HG03342 (cell line): ENCODE data around the gene ABCF2.
A peak's percentile ranks its signal among the peaks of the same experiment; 100 is the strongest.

ENCODE experiments used
- ATAC-seq: cut with Tn5 transposase; IDR thresholded peaks from one replicate; pipeline ENCODE4 v1.9.1; 2021; ENCODE audit warnings: mild to moderate bottlenecking, moderate library complexity; ENCODE audit not compliant: unreplicated experiment

Gene ABCF2

DNA sequence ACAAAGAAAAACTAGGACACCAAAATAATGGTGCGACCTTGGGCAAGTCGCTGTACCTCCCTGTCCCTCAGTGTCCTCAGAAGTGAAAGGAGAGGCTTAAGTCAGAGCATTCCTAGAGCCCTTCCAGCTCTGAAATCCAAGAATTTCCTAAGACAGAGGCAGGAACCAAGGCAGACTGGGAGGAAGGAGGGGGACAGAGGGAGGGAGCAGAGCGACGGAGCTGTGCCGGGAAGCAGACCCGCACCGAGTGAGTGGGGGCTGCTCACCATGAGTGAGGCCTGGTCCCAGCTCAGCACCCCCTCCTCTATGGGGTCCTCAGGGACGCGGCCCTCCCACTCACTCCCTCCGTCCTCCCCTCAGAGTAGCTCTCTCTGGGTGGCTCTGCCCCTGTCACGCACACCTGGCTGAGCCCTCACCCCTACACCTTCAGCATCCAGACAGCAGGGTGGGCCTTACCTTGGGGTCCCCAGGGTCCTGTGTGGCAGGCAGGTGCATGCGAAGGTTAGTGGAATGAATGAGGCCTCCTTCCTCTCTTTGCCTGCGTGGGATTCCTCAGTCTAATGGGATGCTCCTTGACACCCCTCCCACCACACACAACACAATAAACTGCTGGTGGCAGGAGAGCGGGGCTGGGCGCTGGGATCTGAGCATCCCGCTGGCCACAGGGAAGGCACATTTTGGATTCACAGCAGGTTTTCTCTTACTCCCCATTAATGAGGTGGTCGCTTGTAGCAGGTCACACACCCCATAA lies 26.1 kb upstream of the ABCF2 start:
- no peak for ATAC-seq

DNA sequence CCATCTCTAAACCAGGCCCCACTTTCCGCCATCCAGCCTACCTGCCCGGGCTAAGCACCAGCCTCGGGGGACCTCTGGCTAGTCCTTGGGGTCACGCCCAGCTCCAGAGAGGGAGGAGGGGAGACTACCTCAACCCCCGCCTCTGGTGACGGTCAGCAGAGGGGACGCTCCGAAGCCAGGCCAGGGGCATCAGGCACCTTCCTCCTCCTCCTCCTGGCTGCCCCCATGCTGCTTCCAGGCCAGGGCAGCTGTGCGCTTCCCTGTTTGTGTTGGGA lies 25.5 kb upstream of the ABCF2 start:
- no peak for ATAC-seq

DNA sequence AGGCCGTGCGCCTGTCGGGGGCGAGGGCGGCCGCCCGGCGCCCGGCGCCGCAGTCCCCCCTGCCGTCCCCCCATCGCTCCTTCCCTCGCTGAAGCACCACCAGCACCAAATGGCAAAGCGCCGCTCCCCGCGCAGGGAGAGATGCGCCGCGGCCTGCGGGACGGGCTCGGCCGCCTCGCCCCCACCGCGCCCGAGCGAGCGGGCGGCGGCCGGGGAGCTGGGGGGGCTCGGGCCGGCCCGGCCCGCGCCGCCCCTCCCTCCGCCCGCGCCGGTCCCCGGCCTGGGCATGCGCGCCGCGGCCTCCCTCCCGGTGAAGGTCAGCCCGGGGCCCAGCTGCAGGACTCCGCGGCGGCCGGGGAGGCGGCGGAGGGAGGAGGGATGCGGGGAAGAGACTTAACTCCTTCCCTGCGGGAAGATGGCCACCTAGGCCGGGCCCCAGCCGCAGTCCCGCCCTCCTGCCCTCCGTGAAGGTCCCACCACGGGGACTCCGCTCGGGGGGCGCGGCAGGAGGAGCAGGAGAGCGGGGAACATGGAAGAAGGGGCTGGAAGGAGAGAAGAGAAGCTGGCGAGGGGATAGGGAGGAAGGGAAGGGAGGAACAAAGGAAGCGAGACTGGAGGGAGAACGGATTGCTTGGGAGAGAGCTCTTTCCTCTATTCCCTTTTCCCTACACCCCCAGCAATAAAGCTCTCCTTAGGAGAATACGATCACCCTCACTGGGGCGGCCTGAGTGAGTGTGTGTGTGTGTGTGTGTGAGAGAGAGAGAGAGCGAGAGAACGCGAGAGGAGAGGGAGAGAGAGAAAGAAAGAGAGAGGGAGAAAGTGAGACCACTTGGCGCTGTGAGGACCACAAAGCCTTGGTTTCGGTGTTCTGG lies 24.9 kb upstream of the ABCF2 start:
- ATAC-seq = no peak

DNA sequence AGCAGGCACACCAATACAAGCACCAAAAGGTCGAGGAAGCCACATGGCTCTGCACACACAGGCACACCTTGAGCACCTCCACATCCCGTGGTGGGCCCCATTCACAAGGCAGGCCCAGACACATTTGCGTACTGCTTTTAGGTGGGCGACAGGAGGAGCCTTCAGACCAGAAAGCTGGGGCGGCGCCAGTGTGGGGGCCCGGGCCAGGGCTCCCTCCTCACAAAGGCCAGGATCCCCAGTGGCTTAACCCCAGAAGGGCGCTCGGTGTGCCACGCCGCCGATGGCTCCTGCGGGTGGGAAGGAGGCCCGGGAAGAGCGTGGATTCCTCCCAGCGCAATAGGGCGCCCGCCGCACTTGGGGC lies 24.3 kb upstream of the ABCF2 start:
- ATAC-seq = no peak

DNA sequence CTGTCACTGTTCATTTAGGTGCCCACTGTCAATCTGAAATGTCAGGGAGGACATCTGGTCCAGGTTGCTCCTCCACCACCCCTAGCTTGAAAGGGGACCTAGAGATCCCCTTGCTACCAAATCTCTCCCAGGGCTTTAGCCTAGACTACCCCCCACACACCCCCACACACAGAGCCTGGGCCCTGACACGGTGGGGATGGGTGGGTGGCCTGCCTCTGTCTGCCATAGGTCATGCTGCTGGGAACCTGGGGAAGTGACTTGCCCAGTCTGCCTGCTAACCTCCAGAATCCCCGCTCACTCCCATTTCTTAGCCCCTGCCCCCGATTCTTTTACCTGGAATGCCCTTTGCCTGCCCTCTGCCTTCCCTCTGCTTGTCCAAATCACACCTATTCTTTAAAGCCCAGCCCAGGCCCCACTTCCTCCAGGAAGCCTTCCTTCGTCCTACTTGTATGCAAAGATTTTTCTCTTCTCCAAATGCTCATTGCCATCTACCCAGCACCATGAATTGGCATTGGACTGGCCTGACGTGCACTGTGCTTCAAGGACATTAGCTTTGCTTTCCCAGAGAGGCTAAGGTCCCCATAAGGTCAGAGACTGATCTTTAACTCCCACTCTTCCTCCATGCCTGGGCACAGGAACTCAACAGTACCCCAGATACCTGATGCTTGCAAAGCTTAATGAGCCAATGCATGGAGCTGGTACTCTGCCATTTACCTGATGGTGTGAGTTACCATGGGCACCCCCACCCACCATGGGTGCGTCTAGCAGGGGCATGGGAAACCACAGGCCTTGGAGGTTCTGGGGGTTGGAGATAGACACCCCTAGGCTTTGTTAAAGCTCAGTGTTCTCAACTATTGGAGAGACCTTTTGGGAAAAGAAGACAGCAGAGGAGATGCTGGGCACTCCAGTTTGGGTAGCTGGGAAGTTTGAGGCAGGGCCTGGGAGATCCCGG lies 23.5 kb upstream of the ABCF2 start:
- ATAC-seq = no peak

DNA sequence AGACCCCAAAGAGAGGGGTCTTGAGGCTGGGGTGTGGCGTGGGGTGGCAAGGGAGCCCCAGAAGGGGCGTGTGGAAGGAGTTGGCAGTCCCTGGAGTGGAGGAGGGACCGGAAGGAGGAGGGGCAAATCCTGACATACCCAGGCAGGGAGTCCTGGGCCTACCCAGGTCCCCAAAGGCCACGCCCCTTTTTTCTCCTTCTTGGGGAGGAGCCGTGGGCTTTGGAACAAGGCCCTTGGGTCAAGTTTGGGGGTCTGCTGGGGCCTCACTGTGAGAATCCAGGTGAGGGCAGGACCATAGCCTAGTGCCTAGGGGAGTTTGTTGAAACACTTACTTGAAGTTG lies 22.7 kb upstream of the ABCF2 start:
- ATAC-seq = no peak

DNA sequence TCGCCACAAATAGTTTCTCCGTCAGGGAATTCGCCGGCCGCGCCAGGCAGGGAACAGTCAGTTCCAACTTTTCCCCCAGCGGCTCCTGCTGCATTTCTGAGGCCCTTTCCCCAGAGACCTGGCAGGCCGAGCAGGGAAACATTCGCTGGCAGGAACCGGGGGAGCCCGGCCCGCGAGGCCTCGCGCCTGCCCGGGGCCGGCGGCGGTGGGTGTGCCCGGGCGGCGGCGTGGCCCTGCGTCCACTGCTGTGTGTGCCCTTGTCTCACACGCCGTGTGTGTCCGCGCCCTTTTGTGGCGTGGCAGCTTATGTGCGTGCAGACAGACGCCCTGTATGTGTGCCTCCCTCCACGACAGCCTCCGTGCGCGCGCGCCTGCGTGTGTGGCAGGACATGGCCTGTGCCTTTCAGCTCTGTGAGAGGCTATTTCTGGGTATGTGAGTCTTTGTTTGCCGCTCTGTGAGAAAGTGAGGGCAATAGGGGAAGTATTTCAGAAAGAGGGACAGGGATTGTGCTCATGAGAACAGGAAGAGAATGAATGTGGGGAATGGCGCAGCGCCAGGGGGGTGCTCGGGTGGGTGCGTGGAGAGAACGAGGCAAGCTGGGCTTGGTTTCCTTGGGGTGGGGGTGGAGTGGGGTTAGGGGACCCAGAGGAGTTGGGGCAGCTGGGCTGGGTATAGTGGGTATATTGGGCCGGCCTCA lies 22.2 kb upstream of the ABCF2 start:
- no peak for ATAC-seq

DNA sequence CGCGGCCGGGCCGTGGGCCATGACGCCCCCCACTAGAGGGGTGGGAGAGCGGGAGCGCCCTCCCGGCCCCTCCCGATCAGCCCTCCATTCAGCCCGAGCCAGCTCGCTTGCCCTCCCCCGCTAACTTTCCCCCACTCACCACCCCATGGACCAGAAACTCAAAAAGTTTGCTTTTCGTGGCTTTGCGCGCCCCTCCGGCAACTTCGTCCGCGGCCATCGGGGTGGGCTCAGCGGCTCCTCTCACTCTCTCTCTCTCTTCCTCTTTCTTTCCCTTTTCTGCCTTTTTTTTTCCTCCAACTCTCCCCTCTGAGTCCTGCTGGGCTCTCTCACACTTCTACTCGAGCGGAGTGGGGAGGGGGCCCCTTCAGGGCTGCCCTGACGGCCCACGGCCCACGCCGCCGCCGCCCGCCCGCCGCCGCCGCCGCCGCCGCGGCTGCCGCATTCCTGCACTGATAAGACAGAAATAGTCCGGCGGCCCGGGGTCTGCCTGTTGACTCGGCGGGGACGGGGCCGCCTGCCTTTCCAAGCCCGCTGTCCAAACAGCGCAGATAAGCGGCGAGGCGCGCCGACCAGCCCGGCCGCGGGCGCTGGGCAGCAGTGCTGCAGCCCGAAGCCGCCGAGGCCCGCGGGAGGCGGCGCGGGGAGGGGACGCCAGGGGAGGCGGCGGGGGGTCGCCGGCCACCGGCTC lies 21.5 kb upstream of the ABCF2 start, which contains the start of gene SMARCD3:
SMARCD3 (minus strand) TSS at position 349 of the 688 bp plus-strand sequence; CDS start at position 217, 132 bp downstream.
- no peak for ATAC-seq

DNA sequence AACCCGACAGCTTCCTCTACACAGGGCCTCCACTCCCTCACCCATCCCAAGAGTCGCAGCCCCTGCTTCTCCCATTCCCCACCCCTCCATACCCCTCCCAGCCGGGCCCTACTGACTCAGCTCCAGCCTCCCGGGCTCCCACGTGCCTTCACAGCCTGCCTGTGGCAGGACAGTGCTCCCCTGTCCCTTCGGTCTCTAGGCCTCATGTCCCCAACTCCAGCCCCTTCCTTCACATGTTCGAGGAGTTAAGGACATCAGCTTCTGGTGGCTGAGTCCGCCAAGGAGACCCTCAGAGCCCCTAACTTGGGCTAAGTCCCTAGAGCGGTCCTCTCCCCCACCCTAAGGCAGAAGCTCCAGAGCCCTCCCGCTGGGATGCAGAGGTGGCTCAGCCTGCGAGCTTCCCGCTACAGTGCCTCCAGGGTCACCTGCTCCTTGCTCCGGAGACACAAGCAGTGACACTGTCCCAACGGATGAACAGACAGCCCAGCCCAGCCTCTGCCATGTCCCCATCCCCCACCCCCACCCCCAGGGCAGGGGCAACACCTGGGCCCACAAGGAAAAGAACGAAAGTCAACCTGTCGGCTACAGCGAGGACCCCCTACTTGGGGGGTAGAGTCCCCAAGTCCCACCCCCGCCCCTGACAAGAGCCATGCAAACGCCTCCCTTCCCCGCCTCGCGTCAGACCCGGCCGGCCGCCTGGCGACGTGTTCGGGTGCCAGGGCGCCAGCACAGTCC lies 20.8 kb upstream of the ABCF2 start:
- no peak for ATAC-seq

DNA sequence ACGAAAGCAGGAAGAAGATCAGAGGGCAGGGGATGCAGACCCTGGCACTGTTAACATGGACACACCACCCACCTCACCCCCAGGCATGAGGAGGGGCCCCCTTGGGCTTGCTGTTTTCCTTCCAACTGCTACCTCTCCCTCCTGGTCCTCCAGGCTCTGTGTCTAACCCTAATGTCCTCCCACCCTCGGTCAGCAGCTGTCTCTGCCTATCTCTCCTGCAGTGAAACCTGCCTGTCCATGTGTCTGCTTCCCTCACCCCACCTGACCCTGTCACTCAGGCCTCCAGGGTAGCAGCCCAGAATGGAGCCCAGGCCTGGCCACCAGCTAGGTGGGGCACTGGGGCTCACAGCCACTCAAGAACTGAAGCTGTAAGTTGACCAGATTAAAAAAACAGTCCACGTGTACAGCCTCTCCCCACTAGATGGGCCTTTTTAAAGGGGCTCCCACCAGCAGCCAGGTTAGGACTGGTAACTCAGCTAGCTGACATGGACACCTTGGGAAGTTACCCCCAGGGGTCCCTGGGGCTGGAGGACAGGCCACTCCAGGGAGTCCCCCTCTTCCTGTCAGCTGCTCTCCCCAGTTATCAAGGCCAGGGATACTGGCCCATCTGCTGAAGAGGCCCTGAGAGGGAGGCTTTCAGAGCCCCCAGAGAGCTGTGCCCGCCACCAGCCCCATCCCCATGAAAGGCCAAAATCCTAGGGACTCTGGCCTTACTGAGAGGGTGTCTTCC lies 20.0 kb upstream of the ABCF2 start:
- no peak for ATAC-seq

DNA sequence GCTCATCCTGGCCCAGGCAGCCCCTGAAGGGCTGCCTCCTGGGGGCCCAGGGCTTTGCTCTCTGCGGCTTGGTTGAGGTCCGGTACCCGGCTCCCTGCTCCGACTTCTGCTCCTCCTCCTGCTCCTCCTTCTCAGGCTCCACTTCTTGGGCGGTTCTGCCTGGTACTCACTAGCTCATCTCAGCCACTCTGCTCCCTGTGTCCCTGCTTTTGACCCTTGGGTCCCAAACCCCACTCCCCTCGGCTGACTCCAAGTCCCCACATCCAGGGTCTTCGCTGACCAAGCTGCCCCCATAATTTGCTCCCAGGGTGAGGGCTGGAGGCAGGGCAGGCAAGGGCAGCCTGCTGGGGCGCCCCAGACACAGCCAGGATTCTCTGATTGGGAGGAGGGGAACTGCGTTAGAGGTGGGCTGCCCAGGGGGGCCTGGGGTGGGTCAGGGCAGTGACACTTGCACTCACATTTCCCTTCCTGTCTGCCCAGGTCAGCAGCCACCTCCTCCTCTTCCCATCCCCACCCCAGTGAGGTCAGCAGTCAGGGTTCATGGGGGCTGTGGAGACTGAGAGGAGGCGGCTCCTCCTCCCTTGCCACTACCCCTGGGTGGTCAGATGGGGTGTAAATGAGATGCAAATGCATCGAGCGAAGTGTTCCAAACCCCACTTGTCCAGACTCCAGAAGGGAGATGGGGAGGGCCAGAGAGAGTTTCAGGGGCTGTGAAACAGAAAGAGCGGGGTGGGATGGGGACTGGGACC lies 19.3 kb upstream of the ABCF2 start:
- no peak for ATAC-seq

DNA sequence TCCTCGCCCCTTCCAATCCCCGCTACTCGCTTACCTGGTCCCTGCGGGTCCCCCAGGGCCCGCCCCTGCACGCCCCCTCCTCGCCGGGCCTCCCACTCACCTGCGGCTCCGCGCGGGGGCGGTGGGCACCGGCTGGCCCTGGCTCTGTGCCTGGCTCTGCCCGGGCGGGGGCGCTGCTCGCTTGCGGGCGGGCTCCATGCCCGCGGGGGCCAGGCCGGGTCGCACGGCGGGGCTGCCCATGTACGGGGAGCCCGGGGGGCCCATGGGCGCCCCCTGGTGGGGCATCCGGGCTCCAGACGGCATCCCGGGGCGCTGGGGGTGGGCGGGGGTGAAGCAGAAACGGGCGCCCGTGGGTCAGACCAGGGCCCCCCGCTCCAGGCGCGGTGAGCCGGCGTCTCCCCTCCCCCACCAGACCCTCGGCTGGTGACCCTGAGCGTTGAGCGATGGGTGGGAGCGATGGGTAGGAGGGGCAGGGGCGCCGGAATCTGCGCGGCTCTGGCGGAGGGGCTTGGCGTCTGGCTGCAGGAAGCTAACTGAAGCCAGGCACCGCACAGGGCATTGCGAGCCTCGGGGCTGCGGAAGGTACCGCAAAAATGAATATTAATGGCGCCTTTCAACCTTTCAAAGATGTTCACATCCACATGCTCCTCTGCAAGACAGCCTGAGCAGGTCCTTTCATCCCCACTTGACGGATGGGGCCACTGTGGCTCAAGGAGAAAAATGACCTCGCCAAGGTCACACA lies 18.5 kb upstream of the ABCF2 start:
- peak; percentile 46 for ATAC-seq

DNA sequence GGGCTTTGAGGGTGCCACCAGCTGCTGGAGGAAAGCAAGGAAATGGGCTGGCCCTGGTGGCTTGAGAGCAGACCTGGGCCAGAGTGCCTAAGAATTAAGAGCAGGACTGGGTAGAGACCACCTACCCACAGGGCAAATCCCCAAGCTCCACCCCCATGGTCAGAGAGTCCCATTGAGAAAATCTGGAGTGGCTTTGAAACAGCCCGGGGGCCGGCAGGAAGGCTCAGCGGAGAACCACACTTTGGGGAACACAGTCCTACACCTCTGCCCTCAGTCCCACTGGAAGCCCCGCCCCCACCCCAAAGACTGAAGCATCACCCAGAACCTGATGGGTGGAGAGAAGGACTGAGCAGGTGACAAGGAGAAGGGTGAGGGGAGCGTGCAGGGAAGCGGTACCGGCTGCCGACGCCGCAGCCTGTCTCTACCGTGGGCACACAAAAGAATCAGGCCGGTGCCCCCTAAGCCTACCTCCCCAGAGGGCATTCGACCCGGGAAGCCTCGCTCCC lies 17.9 kb upstream of the ABCF2 start:
- no peak for ATAC-seq

DNA sequence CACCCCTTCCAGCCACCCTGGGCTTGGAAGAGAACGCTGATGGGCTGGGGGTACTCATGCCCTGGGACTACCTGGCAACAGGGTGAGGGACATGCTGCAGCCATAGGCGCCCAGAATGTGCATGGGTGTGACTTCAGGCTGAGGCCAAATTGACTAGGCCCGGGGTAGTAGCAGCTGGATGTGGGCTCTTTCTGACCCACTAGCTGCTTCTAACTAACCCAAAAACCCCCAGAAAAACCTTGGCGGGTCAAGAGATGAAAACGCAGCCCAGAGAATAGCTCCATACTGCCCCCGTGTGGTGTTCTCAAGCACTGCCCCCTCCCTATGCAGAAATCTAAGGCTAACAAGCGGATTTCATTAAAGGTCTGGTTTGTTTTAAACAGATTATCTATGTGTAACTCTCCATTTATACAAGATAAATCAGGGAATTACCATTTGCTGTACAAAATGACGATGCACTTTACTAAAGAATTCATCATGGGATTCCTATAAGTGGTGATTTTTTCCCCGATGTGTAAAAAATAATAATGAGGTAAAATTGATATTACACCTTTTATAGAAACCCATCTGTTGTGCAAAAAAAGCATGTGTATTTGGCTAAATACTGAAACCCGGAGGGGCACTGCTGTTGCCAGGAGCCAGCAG lies 17.3 kb upstream of the ABCF2 start:
- no peak for ATAC-seq

DNA sequence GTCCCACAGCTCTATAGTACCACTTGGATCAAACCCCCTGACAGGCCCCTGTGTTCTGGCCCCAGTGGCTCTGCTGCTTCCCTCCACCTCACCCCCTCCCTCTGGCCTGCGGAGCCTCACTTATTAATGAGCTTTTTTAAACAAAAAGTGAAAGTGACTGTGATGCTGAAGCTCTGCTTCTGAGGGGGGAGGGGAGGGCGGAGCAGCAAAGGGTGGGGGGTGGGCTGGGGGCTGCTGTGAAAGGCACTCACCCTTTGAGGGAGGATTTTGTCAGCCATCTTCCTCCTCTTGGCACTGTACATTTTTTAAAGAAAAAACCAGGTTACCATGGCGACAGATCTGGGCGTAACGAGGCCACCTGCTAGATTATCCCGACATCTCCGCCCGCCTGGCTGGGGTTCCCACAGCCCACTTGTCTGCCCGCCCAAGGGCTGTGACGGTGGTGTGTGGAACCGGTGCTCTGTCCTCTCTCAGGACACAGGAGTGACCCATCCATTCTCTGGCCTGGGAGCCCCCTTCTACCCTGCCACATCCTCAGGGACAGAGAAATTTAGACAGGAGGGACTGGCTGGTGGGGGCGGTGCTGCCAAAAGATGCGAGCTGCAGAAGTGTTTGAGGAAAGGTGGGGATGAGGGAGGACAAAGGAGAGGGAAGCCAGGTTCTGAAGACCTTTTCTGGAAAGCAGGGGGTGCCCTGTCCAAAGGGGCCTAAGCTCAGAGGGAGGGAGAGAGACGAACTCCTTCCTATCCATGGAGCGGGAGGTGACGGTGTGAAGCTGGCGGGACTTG lies 16.6 kb upstream of the ABCF2 start:
- peak; percentile 45 for ATAC-seq

DNA sequence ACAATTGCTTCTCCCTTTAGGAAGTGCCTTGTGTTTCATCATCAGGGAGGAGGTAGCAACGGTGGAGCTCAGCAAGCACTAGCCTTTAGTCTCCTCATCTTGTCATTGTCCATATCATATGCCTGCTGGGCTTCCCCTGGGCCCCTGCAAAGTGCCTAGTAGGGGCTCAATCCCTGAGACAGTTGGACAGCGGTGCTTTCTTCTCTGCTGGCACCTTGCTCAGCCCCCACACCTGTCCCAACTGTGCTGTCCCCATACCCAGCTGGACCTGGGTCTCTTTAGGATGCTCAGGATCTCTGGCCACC lies 16.0 kb upstream of the ABCF2 start:
- ATAC-seq = no peak
